HCT116 (cell line): ENCODE results near the gene TCL1B. TPM values are rescaled to one million over a fixed set of nuclear protein-coding genes. Genes with fewer than 3 reads are reported as not detected.

Experiments
- ATAC-seq: fragments of 200-7000 bp; cut with Tn5 transposase; 2 replicates; pipeline ENCODE4 v1.9.1; 2020; ENCODE audit warnings: mild to moderate bottlenecking, moderate library complexity
- BruUV-seq: library from RNA; stranded (reverse); fragments of 400-500 nt; replicated peaks from 2 replicates; lab custom pipeline; 2021; lab: Mats Ljungman, UMichigan
- CTCF ChIA-PET: fragments of 300-600 bp; sonication (Branson Sonifier 250); formaldehyde crosslinking; loops from one replicate; lab custom pipeline; 2021; ENCODE audit warnings: antibody characterized with exemption; lab: Charles Lee
- POLR2A ChIA-PET: fragments of 300-600, 350-600 bp; sonication (Branson Sonifier 250); formaldehyde crosslinking; loops from one replicate; lab custom pipeline; 2021; ENCODE audit warnings: antibody characterized with exemption; lab: Charles Lee
- RAD21 ChIA-PET, 2 experiments: fragments of 300-600 bp; sonication (Branson Sonifier 250); formaldehyde crosslinking; loops; one replicate each; lab custom pipeline; 2023; ENCODE audit warnings: low total read pairs in 2 of 2; ENCODE audit not compliant: uncharacterized antibody in 2 of 2, unreplicated experiment in 2 of 2, low non-redundant PET in 1 of 2; lab: Charles Lee
- DNase-seq: peaks from one replicate; pipeline ENCODE4 v3.0.0-alpha.2; 2010; ENCODE audit warnings: low read depth, low spot score
- H2AFZ ChIP-seq: fragments of 200-600 bp; shearing (Covaris generic), sonication (generic); 2 replicates; pipeline ENCODE4 v1.6.1; 2017; ENCODE audit warnings: low read depth, mixed run types, mixed read lengths, antibody characterized with exemption, low read length; ENCODE audit not compliant: poor library complexity, severe bottlenecking
- H3K27ac ChIP-seq: 2 replicates; pipeline ENCODE4 v1.5.1; 2012; ENCODE audit warnings: low read depth, low read length
- H3K27me3 ChIP-seq: fragments of 200-600 bp; sonication (generic); 2 replicates; pipeline ENCODE4 v1.6.1; 2016; ENCODE audit warnings: mixed run types, low read length, mixed read lengths; ENCODE audit not compliant: insufficient read depth
- H3K36me3 ChIP-seq, 2 experiments: fragments of 200-500 bp in 1 of 2; fragments of 200-600 bp in 1 of 2; sonication (Bioruptor generic) in 1 of 2; sonication (generic) in 1 of 2; 2 replicates each; pipeline versions ENCODE4 v1.5.1 to v1.6.1; 2014 to 2016; ENCODE audit warnings: low read length in 2 of 2, inconsistent platforms in 1 of 2, mixed read lengths in 1 of 2, mixed run types in 1 of 2; ENCODE audit not compliant: insufficient read depth in 2 of 2, control insufficient read depth in 1 of 2
- H3K4me1 ChIP-seq, 2 experiments: fragments of 200-600 bp in 1 of 2; sonication (generic) in 1 of 2; 2 replicates each; pipeline versions ENCODE4 v1.5.1 to v1.6.1; 2012 to 2017; ENCODE audit warnings: low read length in 2 of 2, inconsistent platforms in 1 of 2, mild to moderate bottlenecking in 1 of 2, mixed read lengths in 1 of 2, mixed run types in 1 of 2, moderate library complexity in 1 of 2; ENCODE audit not compliant: insufficient read depth in 2 of 2, control insufficient read depth in 1 of 2
- H3K4me2 ChIP-seq: fragments of 200-600 bp; sonication (generic); 2 replicates; pipeline ENCODE4 v1.6.1; 2017; ENCODE audit warnings: mixed run types, low read length, mixed read lengths
- H3K4me3 ChIP-seq, 2 experiments: fragments of 200-600 bp in 1 of 2; sonication (generic) in 1 of 2; replicated peaks in 1 of 2; 2 replicates each; pipeline ENCODE4 v1.5.1; 2011 to 2016; ENCODE audit warnings: low read length in 2 of 2, control low read depth in 1 of 2, low read depth in 1 of 2, mild to moderate bottlenecking in 1 of 2, mixed read lengths in 1 of 2, mixed run types in 1 of 2
- H3K79me2 ChIP-seq: fragments of 200-600 bp; sonication (generic); 2 replicates; pipeline ENCODE4 v1.6.1; 2017; ENCODE audit warnings: mild to moderate bottlenecking, mixed run types, low read length, moderate library complexity, mixed read lengths; ENCODE audit not compliant: insufficient read depth
- H3K9ac ChIP-seq: fragments of 200-600 bp; sonication (generic); 2 replicates; pipeline ENCODE4 v1.6.1; 2016; ENCODE audit warnings: low read length, mixed read lengths
- H3K9me2 ChIP-seq: fragments of 200-600 bp; sonication (generic), shearing (Covaris generic); 2 replicates; pipeline ENCODE4 v1.6.1; 2017; ENCODE audit warnings: mixed run types, mild to moderate bottlenecking, moderate library complexity; ENCODE audit not compliant: insufficient read depth
- H3K9me3 ChIP-seq, 2 experiments: fragments of 200-500 bp in 1 of 2; fragments of 200-600 bp in 1 of 2; sonication (Bioruptor generic) in 1 of 2; sonication (generic) in 1 of 2; 2 replicates each; pipeline ENCODE4 v1.6.1; 2014 to 2017; ENCODE audit warnings: low read length in 2 of 2, mixed read lengths in 2 of 2, inconsistent platforms in 1 of 2, low read depth in 1 of 2, mild to moderate bottlenecking in 1 of 2, mixed run types in 1 of 2, moderate library complexity in 1 of 2; ENCODE audit not compliant: control insufficient read depth in 1 of 2, insufficient read depth in 1 of 2
- H4K20me1 ChIP-seq: fragments of 200-600 bp; sonication (generic), shearing (Covaris generic); 2 replicates; pipeline ENCODE4 v1.6.1; 2017; ENCODE audit warnings: mixed run types, mild to moderate bottlenecking, moderate library complexity; ENCODE audit not compliant: insufficient read depth
- ATF3 ChIP-seq: IDR thresholded peaks from 2 replicates; pipeline ENCODE4 v1.6.1; 2012
- ELF1 ChIP-seq: IDR thresholded peaks from 2 replicates; pipeline ENCODE4 v1.6.1; 2012; ENCODE audit warnings: low read depth, borderline replicate concordance
- EZH2 ChIP-seq: fragments of 200-600 bp; sonication (generic); IDR thresholded peaks from 2 replicates; pipeline ENCODE4 v1.6.1; 2017; ENCODE audit warnings: antibody characterized with exemption, mixed run types
- JUND ChIP-seq: IDR thresholded peaks from 2 replicates; pipeline ENCODE4 v1.6.1; 2012
- POLR2A ChIP-seq: IDR thresholded peaks from 2 replicates; pipeline ENCODE4 v1.7.0; 2011; ENCODE audit warnings: borderline replicate concordance; ENCODE audit not compliant: insufficient read depth, insufficient read length; ENCODE audit errors: extremely low read depth
- POLR2AphosphoS5 ChIP-seq: IDR thresholded peaks from 2 replicates; pipeline ENCODE4 v1.6.1; 2011; ENCODE audit warnings: mild to moderate bottlenecking, low read depth, low read length, moderate library complexity
- YY1 ChIP-seq: IDR thresholded peaks from 2 replicates; pipeline ENCODE4 v1.6.1; 2011; ENCODE audit warnings: low read length, low read depth, moderate library complexity, mild to moderate bottlenecking; ENCODE audit not compliant: insufficient replicate concordance; ENCODE audit errors: extremely low read depth
- ZNF274 ChIP-seq: fragments of 200-500 bp; sonication (Bioruptor generic); IDR thresholded peaks from 2 replicates; pipeline ENCODE4 v1.6.1; 2014; ENCODE audit warnings: mild to moderate bottlenecking, low read depth, low read length, inconsistent platforms
- intact Hi-C: fragments of 100-400 bp; cut with micrococcal nuclease; formaldehyde crosslinking; loops from 2 replicates; pipeline ENCODE4 v1.10.0; 2022
- total RNA-seq: library from RNA; stranded (reverse); gene quantifications from one replicate; pipeline ENCODE4 v1.2.1, GENCODE V29; 2021; ENCODE audit not compliant: unreplicated experiment
- TF ChIP-seq, protein P1 (sequence below): IDR thresholded peaks from 2 replicates; pipeline ENCODE4 v1.6.1; 2012; ENCODE audit warnings: low read depth
- TF ChIP-seq, protein P2 (sequence below): IDR thresholded peaks from 2 replicates; pipeline ENCODE4 v1.6.1; 2011; ENCODE audit warnings: mild to moderate bottlenecking, low read length, moderate library complexity; ENCODE audit not compliant: insufficient replicate concordance; ENCODE audit errors: extremely low read depth
- TF ChIP-seq, protein P3 (sequence below): IDR thresholded peaks from 2 replicates; pipeline ENCODE4 v1.6.1; 2012

The TCL1B gene
- total RNA-seq, 1 experiment from 2014 or later = not detected

DNA sequence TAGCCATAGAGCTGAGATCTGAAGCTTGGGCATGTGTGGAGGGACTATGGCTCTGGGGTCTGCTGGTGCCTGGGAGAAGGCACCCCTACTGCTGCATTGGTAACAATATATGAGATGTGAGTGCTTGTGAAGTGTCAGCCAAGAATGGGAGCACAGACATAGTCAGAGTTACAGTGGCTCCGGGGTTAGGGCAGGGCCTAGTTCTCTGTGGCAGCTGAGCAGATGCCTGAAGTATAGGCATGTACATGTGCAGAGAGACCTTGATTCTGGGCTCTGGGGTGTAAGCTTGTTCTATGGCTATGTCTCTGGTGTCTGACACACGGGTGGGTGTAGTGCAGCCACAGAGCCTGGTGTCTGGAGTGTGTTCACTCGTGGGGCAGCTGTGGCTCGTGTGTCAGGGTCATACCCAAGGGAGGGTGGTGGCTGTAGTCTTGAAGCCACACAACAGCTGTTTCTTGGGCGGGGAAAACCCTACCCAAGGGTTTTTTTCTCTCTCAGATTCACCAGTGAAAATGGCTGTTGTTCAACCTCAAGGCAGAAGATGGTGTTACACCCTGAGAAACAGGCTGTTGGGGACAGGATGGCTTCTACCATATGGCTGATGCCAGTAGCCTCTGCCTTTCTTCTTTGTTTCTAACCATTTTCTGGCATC lies 39.6 kb downstream of the TCL1B start (continued):
- TF ChIP-seq, protein P1, sequence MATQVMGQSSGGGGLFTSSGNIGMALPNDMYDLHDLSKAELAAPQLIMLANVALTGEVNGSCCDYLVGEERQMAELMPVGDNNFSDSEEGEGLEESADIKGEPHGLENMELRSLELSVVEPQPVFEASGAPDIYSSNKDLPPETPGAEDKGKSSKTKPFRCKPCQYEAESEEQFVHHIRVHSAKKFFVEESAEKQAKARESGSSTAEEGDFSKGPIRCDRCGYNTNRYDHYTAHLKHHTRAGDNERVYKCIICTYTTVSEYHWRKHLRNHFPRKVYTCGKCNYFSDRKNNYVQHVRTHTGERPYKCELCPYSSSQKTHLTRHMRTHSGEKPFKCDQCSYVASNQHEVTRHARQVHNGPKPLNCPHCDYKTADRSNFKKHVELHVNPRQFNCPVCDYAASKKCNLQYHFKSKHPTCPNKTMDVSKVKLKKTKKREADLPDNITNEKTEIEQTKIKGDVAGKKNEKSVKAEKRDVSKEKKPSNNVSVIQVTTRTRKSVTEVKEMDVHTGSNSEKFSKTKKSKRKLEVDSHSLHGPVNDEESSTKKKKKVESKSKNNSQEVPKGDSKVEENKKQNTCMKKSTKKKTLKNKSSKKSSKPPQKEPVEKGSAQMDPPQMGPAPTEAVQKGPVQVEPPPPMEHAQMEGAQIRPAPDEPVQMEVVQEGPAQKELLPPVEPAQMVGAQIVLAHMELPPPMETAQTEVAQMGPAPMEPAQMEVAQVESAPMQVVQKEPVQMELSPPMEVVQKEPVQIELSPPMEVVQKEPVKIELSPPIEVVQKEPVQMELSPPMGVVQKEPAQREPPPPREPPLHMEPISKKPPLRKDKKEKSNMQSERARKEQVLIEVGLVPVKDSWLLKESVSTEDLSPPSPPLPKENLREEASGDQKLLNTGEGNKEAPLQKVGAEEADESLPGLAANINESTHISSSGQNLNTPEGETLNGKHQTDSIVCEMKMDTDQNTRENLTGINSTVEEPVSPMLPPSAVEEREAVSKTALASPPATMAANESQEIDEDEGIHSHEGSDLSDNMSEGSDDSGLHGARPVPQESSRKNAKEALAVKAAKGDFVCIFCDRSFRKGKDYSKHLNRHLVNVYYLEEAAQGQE = no peak
- TF ChIP-seq, protein P2, sequence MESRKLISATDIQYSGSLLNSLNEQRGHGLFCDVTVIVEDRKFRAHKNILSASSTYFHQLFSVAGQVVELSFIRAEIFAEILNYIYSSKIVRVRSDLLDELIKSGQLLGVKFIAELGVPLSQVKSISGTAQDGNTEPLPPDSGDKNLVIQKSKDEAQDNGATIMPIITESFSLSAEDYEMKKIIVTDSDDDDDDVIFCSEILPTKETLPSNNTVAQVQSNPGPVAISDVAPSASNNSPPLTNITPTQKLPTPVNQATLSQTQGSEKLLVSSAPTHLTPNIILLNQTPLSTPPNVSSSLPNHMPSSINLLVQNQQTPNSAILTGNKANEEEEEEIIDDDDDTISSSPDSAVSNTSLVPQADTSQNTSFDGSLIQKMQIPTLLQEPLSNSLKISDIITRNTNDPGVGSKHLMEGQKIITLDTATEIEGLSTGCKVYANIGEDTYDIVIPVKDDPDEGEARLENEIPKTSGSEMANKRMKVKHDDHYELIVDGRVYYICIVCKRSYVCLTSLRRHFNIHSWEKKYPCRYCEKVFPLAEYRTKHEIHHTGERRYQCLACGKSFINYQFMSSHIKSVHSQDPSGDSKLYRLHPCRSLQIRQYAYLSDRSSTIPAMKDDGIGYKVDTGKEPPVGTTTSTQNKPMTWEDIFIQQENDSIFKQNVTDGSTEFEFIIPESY = no peak
- no peak for TF ChIP-seq ATF3

DNA sequence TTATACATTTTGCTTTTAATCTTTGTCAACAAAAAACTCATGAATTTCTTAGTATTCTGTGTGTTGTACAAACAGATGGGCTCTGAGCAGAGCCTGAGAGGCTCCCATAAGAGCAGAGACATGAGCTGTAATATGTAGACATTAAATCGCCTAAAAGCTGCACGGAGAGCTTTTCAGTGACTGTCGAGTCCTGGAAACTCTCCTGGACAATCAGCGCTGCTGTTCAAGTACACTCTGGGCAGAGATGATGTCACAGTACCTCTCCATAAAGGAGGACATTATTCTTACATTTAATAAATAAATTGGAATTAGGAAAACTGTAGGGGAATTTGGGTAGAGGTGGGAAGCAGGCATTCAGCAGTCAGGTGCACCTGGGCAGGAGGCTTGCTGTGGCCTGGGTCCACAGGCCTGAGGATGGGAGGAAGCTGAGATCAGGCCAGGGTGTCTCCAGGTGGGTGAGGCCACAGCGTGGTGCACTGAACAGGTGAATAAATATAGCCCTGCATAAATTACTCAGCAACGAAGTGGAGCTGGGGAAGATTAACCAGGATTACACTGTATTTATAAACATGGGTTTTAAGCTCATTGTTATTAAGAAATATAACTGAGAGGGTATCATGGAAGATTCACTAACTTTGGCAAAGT lies 41.0 kb downstream of the TCL1B start:
- Histone ChIP-seq H3K27ac (no peak overlapping the region), H4K20me1 (no peaks in the 10 kb centered on the region), H3K4me3 (no peak overlapping the region), H3K9me3 (no peaks in the 10 kb centered on the region), H3K9ac (no peak overlapping the region), H2AFZ (no peak overlapping the region), H3K4me2 (no peak overlapping the region), H3K36me3 (no peaks in the 10 kb centered on the region), H3K27me3 (peaks cover 49% of the 10 kb centered on the region), H3K9me2 (no peaks in the 10 kb centered on the region), H3K79me2 (no peaks in the 10 kb centered on the region), H3K4me1 (no peaks in the 10 kb centered on the region)
- CTCF ChIA-PET = no interaction called here
- DNase-seq = no peak
- TF ChIP-seq, protein P2 = no peak
- TF ChIP-seq POLR2AphosphoS5 (no peak), POLR2A (no peak), ELF1 (no peak), EZH2 (no peak), JUND (no peak), ZNF274 (no peak), YY1 (no peak)
- TF ChIP-seq, protein P3, sequence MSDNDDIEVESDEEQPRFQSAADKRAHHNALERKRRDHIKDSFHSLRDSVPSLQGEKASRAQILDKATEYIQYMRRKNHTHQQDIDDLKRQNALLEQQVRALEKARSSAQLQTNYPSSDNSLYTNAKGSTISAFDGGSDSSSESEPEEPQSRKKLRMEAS = no peak
- RAD21 ChIA-PET = interaction anchor here in 1 of 2 experiments (0.7 kb wide), 1 partner anchor 8 kb away, joined by 3 read pairs; no protein-coding TSS in a partner anchor
- intact Hi-C loops = no loop called here
- POLR2A ChIA-PET = no interaction called here
- BruUV-seq = no TSS peak
- ATAC-seq = no peak
